ENCODE results near the gene GPBP1.
A peak's percentile ranks its signal among the peaks of the same experiment; 100 is the strongest.
"Not testable (repeated sequence)": the region's sequence is repeated elsewhere in the genome, so short reads cannot be mapped to it uniquely, and the experiment has no call there.

The GPBP1 gene
- total RNA-seq = 186 to 263 (median 209) reads per million in 9 experiments

GRCh38 chr5:57173319-57174127 is at the start of gene GPBP1:
TSS of gene GPBP1 (plus strand) at chr5:57174059. CDS start at chr5:57214131, 40,072 bp downstream.
- no peaks in the 10 kb centered on the region for H3K27me3 Mint-ChIP-seq

GRCh38 chr5:57128325-57128724 is 45.5 kb upstream of the GPBP1 start:
- Mint-ChIP-seq H3K9me3 (no peaks in the 10 kb centered on the region), H3K36me3 (ENCODE audit: insufficient read depth) (no peaks in the 10 kb centered on the region), H3K27me3 (peaks cover 2 to 4% of the 10 kb centered on the region in 2 donors), H3K4me3 (no peak overlapping the region), H3K27ac (no peak overlapping the region), H3K4me1 (ENCODE audit: low read depth in 2 of 2) (no peaks in the 10 kb centered on the region)
- DNase-seq = no peak
- ATAC-seq (replicated peaks) = no peak

More at GRCh38 chr5:57173319-57174127, at the start of gene GPBP1:
- H3K4me1 Mint-ChIP-seq (ENCODE audit: low read depth in 2 of 2) = peaks cover 28 to 35% of the 10 kb centered on the region in 2 donors
- peaks cover 66% of the 10 kb centered on the region for H3K36me3 Mint-ChIP-seq (ENCODE audit: insufficient read depth)
- H3K9me3 Mint-ChIP-seq = no peaks in the 10 kb centered on the region
- H3K27ac Mint-ChIP-seq = peak within 1 kb of the TSS; percentile 100
- peak within 1 kb of the TSS; percentile 99 to 100 for H3K4me3 Mint-ChIP-seq
- ATAC-seq (replicated peaks) (peak; percentile 78), DNase-seq (peak; percentile 97 to 98 (median 98))

GRCh38 chr5:57133574-57133973 is 40.3 kb upstream of the GPBP1 start:
- no peak overlapping the region for H3K27ac Mint-ChIP-seq
- DNase-seq (no peak), ATAC-seq (replicated peaks) (no peak)
- H3K4me1 Mint-ChIP-seq (ENCODE audit: low read depth in 2 of 2) = no peaks in the 10 kb centered on the region
- H3K9me3 Mint-ChIP-seq = no peaks in the 10 kb centered on the region
- H3K36me3 Mint-ChIP-seq (ENCODE audit: insufficient read depth) = no peaks in the 10 kb centered on the region
- no peak overlapping the region for H3K4me3 Mint-ChIP-seq
- H3K27me3 Mint-ChIP-seq = peaks cover 13 to 19% of the 10 kb centered on the region in 2 donors

DNA sequence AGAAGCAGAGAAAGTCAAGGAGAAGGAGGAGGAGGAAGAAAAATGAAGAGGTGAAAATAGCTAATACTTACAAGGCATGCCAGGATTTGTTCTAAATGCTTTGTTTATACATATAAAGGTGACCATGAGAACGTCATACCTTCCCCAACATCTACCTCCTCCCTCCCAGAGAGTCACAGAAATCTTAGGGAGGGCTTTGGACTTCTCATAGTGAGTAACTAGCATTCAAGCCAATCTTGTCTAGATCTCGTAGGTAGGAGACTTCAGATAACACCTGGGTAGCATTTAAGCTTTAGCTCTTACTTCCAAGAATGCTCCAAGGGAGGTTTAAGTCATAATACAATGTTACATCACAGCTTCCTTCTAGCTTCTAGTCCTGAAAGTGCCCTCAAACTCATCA is 36.5 kb upstream of the GPBP1 start:
- no peak for ATAC-seq (replicated peaks)
- H3K27ac Mint-ChIP-seq = no peak overlapping the region
- no peaks in the 10 kb centered on the region for H3K4me1 Mint-ChIP-seq (ENCODE audit: low read depth in 2 of 2)
- H3K9me3 Mint-ChIP-seq = no peaks in the 10 kb centered on the region
- no peaks in the 10 kb centered on the region for H3K36me3 Mint-ChIP-seq (ENCODE audit: insufficient read depth)
- H3K27me3 Mint-ChIP-seq = peaks cover 13 to 19% of the 10 kb centered on the region in 2 donors
- no peak for DNase-seq
- no peak overlapping the region for H3K4me3 Mint-ChIP-seq

DNA sequence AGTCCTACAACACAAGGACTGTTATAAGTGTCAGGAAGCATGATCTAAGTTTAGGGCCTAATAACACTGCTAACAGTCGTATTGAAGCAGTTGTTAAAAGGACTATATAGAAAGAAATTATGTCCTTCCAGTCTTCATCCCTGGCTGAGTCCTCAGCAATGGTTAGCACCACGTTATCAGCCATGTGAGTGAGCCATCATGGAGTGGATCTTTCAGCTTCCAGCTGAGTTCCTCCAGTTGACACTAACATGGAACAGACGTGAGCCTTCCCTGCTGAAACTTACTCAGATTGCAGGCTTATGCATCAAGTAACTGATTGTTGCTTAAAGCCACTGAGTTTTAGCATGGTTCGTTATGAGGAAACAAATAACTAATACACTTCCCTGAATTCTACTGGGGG is 21.5 kb upstream of the GPBP1 start:
- Mint-ChIP-seq H3K36me3 (ENCODE audit: insufficient read depth) (no peaks in the 10 kb centered on the region), H3K4me3 (no peak overlapping the region), H3K27ac (no peak overlapping the region), H3K9me3 (peaks cover 0 to 2% of the 10 kb centered on the region in 2 donors), H3K27me3 (peaks cover 0 to 23% of the 10 kb centered on the region in 2 donors), H3K4me1 (ENCODE audit: low read depth in 2 of 2) (no peaks in the 10 kb centered on the region)
- DNase-seq (no peak), ATAC-seq (replicated peaks) (no peak)

- peaks cover 0 to 2% of the 10 kb centered on the region in 2 donors for H3K9me3 Mint-ChIP-seq
- H3K27ac Mint-ChIP-seq = no peak overlapping the region
- ATAC-seq (replicated peaks) (no peak), DNase-seq (no peak)
- no peaks in the 10 kb centered on the region for H3K4me1 Mint-ChIP-seq (ENCODE audit: low read depth in 2 of 2)
- H3K36me3 Mint-ChIP-seq (ENCODE audit: insufficient read depth) = no peaks in the 10 kb centered on the region
- H3K27me3 Mint-ChIP-seq = peaks cover 0 to under 1% of the 10 kb centered on the region in 2 donors
- no peak overlapping the region for H3K4me3 Mint-ChIP-seq
These were observed 18.8 kb upstream of the GPBP1 start for GRCh38 chr5:57155033-57155432.

GRCh38 chr5:57157131-57157530 is 16.7 kb upstream of the GPBP1 start:
- no peaks in the 10 kb centered on the region for H3K36me3 Mint-ChIP-seq (ENCODE audit: insufficient read depth)
- DNase-seq = no peak

GRCh38 chr5:57157666-57158065 is 16.2 kb upstream of the GPBP1 start:
- no peaks in the 10 kb centered on the region for H3K27me3 Mint-ChIP-seq
- no peak overlapping the region for H3K4me3 Mint-ChIP-seq
- no peak for DNase-seq
- no peak overlapping the region for H3K27ac Mint-ChIP-seq
- H3K36me3 Mint-ChIP-seq (ENCODE audit: insufficient read depth) = no peaks in the 10 kb centered on the region
- H3K9me3 Mint-ChIP-seq = peaks cover 0 to 2% of the 10 kb centered on the region in 2 donors
- H3K4me1 Mint-ChIP-seq (ENCODE audit: low read depth in 2 of 2) = no peaks in the 10 kb centered on the region
- ATAC-seq (replicated peaks) = no peak

More at GRCh38 chr5:57157131-57157530, 16.7 kb upstream of the GPBP1 start:
- Mint-ChIP-seq H3K4me3 (no peak overlapping the region), H3K9me3 (peaks cover 0 to 2% of the 10 kb centered on the region in 2 donors), H3K4me1 (ENCODE audit: low read depth in 2 of 2) (no peaks in the 10 kb centered on the region), H3K27me3 (no peaks in the 10 kb centered on the region), H3K27ac (no peak overlapping the region)
- no peak for ATAC-seq (replicated peaks)

DNA sequence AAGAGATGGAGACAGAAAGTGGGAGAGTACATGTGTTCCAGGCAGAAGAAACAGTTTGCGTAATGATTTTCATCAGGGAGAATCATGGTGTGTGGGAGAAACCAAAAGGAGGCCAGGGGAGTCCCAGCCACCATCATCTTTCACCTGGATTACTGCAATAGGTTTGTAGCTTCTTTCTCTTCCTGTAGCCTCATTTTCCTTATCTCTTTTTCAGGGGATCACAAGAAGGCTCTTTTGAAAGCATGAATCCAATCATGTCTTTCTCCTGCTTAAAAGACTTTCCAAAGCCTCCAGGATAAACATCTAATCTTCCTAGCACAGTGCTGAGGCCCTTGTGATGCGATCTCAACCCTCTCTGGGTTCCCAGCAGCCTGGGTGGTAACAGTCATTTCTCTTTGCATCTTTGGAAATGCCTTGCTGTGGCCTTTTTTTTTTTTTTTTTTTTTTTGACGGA is 10.3 kb upstream of the GPBP1 start:
- Mint-ChIP-seq H3K27ac (no peak overlapping the region), H3K4me3 (no peak overlapping the region), H3K36me3 (ENCODE audit: insufficient read depth) (no peaks in the 10 kb centered on the region), H3K4me1 (ENCODE audit: low read depth in 2 of 2) (no peaks in the 10 kb centered on the region), H3K9me3 (no peaks in the 10 kb centered on the region), H3K27me3 (no peaks in the 10 kb centered on the region)
- ATAC-seq (replicated peaks) (no peak), DNase-seq (no peak)

- H3K36me3 Mint-ChIP-seq (ENCODE audit: insufficient read depth) = no peaks in the 10 kb centered on the region
- ATAC-seq (replicated peaks) = no peak
- H3K27me3 Mint-ChIP-seq = no peaks in the 10 kb centered on the region
- H3K4me3 Mint-ChIP-seq = no peak overlapping the region
- no peak overlapping the region for H3K27ac Mint-ChIP-seq
- H3K9me3 Mint-ChIP-seq = no peaks in the 10 kb centered on the region
- H3K4me1 Mint-ChIP-seq (ENCODE audit: low read depth in 2 of 2) = no peaks in the 10 kb centered on the region
- no peak for DNase-seq
These were observed 9.7 kb upstream of the GPBP1 start for GRCh38 chr5:57164124-57164523.

GRCh38 chr5:57165171-57165570 is 8.7 kb upstream of the GPBP1 start:
- not testable (repeated sequence) for H3K9me3 Mint-ChIP-seq; DNase-seq; H3K36me3 Mint-ChIP-seq (ENCODE audit: insufficient read depth); H3K4me3 Mint-ChIP-seq; H3K4me1 Mint-ChIP-seq (ENCODE audit: low read depth in 2 of 2); H3K27me3 Mint-ChIP-seq; ATAC-seq (replicated peaks); H3K27ac Mint-ChIP-seq

DNA sequence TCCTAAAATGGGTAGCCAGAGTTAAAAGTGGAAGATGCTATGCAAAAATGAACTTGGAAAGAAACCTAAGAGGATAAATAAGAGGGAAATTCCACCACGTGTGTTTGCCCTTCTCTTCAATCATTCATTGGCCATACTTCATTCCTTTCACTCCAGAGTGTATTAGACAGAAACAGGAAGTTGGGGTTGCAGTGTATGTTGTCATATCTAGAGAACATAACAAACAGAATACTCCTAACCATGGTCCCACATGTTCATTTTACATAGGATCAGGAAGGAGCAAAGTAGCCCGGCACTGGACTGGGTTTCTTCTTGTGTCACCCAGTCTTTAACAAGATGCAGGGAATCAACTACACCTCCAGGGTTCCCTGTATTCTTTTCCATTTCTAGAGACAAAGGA is 7.6 kb upstream of the GPBP1 start:
- H3K27ac Mint-ChIP-seq = no peak overlapping the region
- ATAC-seq (replicated peaks) = no peak
- no peaks in the 10 kb centered on the region for H3K27me3 Mint-ChIP-seq
- H3K4me1 Mint-ChIP-seq (ENCODE audit: low read depth in 2 of 2) = no peaks in the 10 kb centered on the region
- H3K36me3 Mint-ChIP-seq (ENCODE audit: insufficient read depth) = peaks cover 1% of the 10 kb centered on the region
- H3K9me3 Mint-ChIP-seq = no peaks in the 10 kb centered on the region
- no peak for DNase-seq
- no peak overlapping the region for H3K4me3 Mint-ChIP-seq

DNA sequence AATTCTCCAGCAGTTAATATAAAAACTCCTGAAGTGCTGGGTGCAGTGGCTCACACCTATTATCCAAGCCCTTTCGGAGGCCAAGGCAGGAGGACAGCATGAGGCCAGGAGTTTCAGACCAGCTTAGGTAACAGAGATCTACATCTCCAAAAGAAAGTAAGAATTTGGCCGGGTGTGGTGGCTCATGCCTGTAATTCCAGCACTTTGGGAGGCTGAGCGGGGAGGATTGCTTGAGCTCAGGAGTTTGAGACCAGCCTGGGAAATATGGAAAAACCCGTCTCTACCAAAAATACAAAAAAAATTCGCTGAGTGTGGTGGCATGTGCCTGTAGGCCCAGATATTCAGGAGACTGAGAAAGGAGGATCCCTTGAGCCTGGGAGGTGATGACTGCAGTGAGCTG is 6.7 kb upstream of the GPBP1 start:
- Mint-ChIP-seq H3K27me3 (no peaks in the 10 kb centered on the region), H3K36me3 (ENCODE audit: insufficient read depth) (peaks cover 9% of the 10 kb centered on the region), H3K27ac (peak overlapping the region in 1 of 2 donors; percentile 76), H3K4me1 (ENCODE audit: low read depth in 2 of 2) (peaks cover 2 to 5% of the 10 kb centered on the region in 2 donors), H3K9me3 (no peaks in the 10 kb centered on the region), H3K4me3 (no peak overlapping the region)
- no peak for DNase-seq
- no peak for ATAC-seq (replicated peaks)

DNA sequence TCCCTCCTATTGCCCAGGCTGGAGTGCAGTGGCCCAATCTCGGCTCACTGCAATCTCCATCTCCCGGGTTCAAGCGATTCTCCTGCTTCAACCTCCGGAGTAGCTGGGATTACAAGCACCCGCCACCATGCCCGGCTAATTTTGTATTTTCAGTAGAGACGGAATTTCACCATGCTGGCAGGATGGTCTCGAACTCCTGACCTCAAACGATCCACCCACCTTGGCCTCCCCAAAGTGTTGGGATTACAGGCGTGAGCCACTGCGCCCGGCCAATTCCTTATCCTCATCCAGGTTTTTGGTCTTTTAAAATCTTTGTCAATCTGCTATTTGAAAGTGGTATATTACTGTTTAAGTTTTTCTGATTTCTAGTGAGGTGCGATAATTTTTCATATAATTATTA is 3.7 kb upstream of the GPBP1 start:
- peaks cover 36% of the 10 kb centered on the region for H3K36me3 Mint-ChIP-seq (ENCODE audit: insufficient read depth)
- H3K27ac Mint-ChIP-seq; H3K9me3 Mint-ChIP-seq; DNase-seq; ATAC-seq (replicated peaks); H3K27me3 Mint-ChIP-seq; H3K4me3 Mint-ChIP-seq: not testable (repeated sequence)
- H3K4me1 Mint-ChIP-seq (ENCODE audit: low read depth in 2 of 2) = peaks cover 13 to 14% of the 10 kb centered on the region in 2 donors

All from effector memory CD8-positive, alpha-beta T cell (primary cell).